ENCODE results near the gene PPP1R14C.

DNA sequence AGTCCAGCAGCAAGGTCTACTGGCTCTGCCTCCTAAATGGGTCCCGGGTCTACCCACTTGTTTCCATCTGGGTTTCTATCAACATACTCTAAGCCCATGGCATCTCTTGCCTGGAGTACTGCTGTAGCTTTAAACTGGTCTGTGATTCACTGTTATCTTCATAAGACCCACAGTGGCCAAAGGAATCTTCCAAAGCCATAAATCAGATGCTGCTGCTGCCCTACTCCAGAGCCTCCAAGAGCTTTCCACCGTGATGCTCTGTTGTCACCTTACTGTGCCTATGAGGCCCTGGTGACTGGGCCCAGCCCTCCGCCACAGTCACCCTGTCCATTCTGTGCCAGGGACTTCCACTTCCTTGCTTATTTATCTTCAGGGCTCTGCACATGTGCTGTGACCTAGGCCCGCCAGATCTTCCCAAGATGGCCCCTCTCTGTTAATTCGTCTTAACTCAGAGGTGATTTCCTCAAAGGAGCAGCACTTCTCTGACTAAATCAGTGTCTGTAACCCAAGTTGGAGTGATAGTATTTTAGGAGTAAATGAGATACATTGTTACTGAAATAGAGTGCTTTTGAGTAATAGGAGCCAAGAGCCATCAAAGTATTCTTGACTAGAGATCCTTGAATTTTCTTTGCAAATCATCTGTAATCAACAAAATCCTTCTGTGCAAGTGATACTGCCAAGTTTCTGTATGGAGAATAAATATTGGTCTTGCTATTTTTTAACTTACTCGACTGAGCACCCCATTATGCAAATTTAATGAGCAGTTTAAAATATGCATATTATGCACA is 102.5 kb downstream of the PPP1R14C start:
- TF ChIP-seq, protein P1, sequence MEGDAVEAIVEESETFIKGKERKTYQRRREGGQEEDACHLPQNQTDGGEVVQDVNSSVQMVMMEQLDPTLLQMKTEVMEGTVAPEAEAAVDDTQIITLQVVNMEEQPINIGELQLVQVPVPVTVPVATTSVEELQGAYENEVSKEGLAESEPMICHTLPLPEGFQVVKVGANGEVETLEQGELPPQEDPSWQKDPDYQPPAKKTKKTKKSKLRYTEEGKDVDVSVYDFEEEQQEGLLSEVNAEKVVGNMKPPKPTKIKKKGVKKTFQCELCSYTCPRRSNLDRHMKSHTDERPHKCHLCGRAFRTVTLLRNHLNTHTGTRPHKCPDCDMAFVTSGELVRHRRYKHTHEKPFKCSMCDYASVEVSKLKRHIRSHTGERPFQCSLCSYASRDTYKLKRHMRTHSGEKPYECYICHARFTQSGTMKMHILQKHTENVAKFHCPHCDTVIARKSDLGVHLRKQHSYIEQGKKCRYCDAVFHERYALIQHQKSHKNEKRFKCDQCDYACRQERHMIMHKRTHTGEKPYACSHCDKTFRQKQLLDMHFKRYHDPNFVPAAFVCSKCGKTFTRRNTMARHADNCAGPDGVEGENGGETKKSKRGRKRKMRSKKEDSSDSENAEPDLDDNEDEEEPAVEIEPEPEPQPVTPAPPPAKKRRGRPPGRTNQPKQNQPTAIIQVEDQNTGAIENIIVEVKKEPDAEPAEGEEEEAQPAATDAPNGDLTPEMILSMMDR (conservative IDR thresholded peaks at IDR 0.05 in 1 of 2, IDR thresholded peaks at IDR 0.05 in 1 of 2; ENCODE audit: low read depth in 1 of 2, low read length in 2 of 2) = no peak
- TF ChIP-seq EZH2 (IDR thresholded peaks at IDR 0.05; ENCODE audit: low read length, missing control alignments) = no peak

All from fibroblast of lung (primary cell).